Retinal pigment epithelial cell (primary cell): ENCODE data around the gene ELP4.

Source experiments
- DNase-seq: peaks from one replicate; pipeline ENCODE4 v3.0.0-alpha.2; 2010; ENCODE audit warnings: low read depth
- H3K4me3 ChIP-seq: 2 replicates; pipeline ENCODE4 v1.5.1; 2011; ENCODE audit warnings: mild to moderate bottlenecking, low read length, control low read depth, moderate library complexity
- TF ChIP-seq, protein P1 (sequence below): conservative IDR thresholded peaks from 2 replicates; pipeline ENCODE4 v1.5.1; 2011; ENCODE audit warnings: low read depth, low read length, control low read depth, inconsistent platforms

ELP4 gene

DNA sequence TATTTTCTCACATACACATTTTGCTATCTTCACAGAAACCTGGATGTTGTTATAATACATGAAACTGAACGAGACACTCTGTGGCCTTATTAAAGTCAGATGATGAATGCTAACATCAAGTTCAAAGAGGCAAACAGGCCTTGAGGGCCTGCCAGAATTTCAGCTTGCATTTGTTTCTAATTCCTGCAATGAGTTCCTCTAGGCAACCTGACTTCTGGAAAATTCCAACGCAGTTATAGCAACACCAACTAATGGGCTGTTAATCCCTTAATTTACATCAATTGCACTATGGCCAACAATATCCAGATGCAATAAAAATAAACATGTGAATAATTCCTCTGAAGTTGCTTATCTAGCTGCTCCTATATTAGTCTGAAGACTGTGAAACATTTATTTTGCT is 282.5 kb downstream of the ELP4 start:
- DNase-seq = no peak
- H3K4me3 ChIP-seq = no peak overlapping the region
- TF ChIP-seq, protein P1, sequence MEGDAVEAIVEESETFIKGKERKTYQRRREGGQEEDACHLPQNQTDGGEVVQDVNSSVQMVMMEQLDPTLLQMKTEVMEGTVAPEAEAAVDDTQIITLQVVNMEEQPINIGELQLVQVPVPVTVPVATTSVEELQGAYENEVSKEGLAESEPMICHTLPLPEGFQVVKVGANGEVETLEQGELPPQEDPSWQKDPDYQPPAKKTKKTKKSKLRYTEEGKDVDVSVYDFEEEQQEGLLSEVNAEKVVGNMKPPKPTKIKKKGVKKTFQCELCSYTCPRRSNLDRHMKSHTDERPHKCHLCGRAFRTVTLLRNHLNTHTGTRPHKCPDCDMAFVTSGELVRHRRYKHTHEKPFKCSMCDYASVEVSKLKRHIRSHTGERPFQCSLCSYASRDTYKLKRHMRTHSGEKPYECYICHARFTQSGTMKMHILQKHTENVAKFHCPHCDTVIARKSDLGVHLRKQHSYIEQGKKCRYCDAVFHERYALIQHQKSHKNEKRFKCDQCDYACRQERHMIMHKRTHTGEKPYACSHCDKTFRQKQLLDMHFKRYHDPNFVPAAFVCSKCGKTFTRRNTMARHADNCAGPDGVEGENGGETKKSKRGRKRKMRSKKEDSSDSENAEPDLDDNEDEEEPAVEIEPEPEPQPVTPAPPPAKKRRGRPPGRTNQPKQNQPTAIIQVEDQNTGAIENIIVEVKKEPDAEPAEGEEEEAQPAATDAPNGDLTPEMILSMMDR = no peak

DNA sequence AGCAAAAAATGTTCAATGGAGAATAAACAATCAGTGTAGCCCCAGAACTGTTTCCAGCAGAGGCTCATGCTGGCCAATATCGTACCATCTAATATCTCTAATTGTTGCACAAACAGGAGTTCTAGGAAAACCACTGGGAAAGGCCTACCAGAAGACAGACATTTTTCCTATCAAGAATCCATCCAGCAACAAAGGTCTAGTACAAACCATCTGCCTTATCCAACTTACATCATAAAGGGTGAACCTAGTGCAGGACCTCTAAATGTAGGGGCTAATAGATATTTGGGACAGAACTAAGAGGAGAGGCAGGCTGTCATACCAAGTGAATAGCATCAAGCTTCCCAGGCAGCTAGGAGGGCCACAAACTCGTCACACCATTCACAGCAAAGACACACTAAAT is 282.9 kb downstream of the ELP4 start:
- DNase-seq = no peak
- H3K4me3 ChIP-seq = no peak overlapping the region
- TF ChIP-seq, protein P1 = no peak

DNA sequence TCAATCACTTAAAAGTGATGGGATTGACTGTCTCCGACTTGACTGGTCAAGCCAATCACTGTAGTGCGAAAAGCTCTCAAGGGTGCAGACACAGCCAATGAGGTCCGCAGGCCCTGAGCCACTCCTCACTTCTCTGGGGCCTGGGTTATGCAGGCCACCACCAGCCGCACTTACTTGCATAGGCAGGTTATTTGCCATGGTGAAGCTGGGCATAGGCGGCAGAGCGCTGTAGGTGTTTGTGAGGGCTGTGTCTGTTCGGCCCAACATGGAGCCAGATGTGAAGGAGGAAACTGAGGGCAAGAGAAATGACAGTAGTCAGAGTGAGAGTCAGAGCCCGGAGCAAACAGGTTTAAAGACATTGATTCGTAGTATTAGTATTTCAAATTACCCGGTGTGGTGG is 283.7 kb downstream of the ELP4 start:
- no peak overlapping the region for H3K4me3 ChIP-seq
- DNase-seq = no peak
- TF ChIP-seq, protein P1 = no peak

DNA sequence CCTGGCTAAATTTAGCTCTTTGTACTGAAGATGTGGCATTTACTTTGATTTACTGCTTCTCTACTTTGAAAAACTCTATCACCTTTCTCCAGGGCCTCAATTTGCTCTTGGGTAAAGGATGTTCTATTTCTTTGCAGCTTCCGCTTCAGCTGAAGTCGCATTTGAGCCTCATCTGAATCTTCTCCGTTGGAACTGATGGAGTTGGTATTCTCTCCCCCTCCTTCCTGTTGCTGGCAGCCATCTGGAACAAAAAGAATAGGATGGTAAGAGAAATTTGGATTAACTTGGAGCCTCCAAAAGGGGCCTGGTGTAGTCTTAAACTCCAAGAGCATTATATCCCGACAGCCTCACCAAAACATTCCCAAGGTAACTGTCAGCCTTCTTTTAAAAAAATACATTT is 285.0 kb downstream of the ELP4 start:
- TF ChIP-seq, protein P1 = no peak
- no peak for DNase-seq
- H3K4me3 ChIP-seq = no peak overlapping the region

DNA sequence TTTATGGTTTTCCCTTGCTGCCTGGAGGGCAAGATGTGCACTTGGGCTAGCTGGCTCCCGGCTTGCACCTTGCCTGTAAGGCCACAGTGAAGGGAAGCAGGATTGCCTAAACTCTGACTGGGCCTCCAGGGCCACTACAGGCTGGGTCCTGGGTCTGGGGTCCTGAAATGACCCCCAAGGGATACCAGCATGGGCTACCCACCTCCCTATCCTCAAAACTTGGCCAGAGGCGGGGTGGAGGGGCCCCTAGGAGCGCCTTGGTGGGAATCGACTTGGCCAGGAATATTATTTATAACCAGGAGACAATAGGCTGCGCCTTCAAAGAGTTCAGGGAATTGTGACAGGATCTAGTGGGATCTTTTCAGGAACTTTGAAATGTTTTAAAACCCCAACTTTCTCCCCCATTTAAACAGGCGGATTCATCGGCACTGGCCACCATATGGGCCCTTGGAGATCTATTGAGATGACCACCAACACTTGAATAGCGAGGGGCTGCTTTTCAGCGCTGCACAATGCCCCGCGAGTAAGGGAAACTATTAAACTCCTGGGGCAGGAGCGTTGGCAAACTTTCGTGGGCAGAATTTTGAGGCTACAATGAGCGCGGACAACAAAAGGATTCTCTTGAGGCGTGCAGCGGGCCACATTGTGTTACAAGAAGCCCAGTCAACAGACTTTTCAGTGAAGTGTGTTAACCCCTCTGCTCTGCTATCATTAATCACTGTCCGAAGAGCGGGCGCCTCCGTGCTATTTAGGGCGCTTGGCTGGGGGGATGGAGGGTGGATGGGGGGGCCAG is 286.3 kb downstream of the ELP4 start:
- TF ChIP-seq, protein P1 = no peak
- no peak overlapping the region for H3K4me3 ChIP-seq
- DNase-seq = no peak

DNA sequence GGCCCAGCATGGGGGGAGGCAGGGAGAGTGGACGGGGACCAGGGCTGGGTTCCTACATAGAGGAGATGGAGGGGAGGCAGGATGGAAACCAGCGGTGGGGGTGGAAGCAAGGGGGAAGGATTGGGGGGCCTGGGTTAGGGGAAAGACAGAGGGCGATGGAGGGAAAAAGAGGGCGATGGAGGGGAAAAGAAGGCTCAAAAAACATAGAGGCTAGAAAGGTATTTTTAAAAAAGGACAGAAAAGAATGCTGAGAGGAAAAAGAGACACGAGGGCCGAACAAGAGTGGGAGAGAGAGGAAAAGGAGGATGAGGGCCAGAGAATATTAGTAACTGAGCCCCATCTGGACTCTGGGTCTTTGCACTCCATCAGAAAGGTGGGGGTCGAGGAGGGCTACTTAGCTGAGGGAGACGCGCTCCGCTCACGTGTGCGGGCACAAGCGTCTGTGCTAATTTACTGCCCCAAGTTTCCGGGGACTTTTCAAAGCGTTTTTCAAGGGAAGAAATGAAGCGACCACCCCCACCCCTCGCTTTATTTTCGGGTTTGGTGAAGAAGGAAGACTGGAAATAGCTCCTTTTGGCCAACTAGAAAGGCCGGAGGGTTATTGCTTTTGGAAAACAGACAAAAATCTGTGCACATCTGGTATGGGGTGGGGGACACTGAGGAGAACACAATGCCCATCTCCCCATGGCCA is 287.1 kb downstream of the ELP4 start:
- TF ChIP-seq, protein P1 = no peak
- DNase-seq = no peak

More for the DNA sequence above, 287.1 kb downstream of the ELP4 start:
- H3K4me3 ChIP-seq = no peak overlapping the region
